Dedifferentiated amniotic fluid mesenchymal stem cell (primary cell): ENCODE measurements around the gene SCYGR4.
"Not testable (repeated sequence)": the region's sequence is repeated elsewhere in the genome, so short reads cannot be mapped to it uniquely, and the experiment has no call there.

Source experiments
- DNase-seq: peaks from one replicate; pipeline ENCODE4 v3.0.0-alpha.2; 2016; ENCODE audit errors: extremely low spot score

Gene SCYGR4

DNA sequence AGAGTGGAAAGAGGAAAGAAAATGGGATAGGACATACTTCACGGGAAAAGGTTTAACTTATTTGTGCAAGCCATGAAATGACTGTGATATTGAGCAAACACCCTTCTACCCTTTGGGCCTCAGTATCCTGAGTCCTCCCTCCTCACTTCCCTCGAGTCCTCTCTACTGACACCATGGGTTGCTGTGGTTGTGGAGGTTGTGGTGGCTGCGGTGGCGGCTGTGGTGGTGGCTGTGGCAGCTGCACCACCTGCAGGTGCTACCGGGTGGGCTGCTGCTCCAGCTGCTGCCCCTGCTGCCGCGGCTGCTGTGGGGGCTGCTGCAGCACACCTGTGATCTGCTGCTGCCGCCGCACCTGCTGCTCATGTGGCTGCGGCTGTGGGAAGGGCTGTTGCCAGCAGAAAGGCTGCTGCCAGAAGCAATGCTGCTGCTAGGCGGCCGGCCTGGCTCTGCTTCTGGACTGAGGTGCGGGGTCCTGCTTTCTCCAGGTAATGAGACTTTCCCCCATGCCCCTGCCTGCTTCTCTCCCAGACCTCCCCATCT lies 49.4 kb downstream of the SCYGR4 start, which contains the start of gene SCYGR5:
TSS of gene SCYGR5 (plus strand) at position 174 of the 540 bp plus-strand sequence. CDS start at position 174, 0 bp downstream.
- not testable (repeated sequence) for DNase-seq
